Lower lobe of right lung (tissue), 2 donors: Measurements from ENCODE around the gene SIN3B. TPM values are rescaled to one million over a fixed set of nuclear protein-coding genes. Genes with fewer than 3 reads are reported as not detected.

Experiments used
- ATAC-seq, 2 donors: fragments of 200-7000 bp; cut with Tn5 transposase; one replicate each; pipeline ENCODE4 v1.9.1; 2020 to 2022; ENCODE audit warnings: mild to moderate bottlenecking in 2 of 2, moderate library complexity in 2 of 2
- DNase-seq: peaks from one replicate; pipeline ENCODE4 v3.0.0-alpha.2; 2020
- H3K27ac ChIP-seq: fragments of 200-600 bp; one replicate; pipeline ENCODE4 v1.8.0; 2022
- H3K27me3 ChIP-seq: fragments of 200-600 bp; one replicate; pipeline ENCODE4 v1.8.0; 2022; ENCODE audit warnings: low read depth
- H3K36me3 ChIP-seq: fragments of 200-600 bp; one replicate; pipeline ENCODE4 v1.8.0; 2022; ENCODE audit warnings: mild to moderate bottlenecking
- H3K4me1 ChIP-seq: fragments of 200-600 bp; one replicate; pipeline ENCODE4 v1.8.0; 2022
- H3K4me3 ChIP-seq: fragments of 200-600 bp; one replicate; pipeline ENCODE4 v1.8.0; 2022; ENCODE audit warnings: mild to moderate bottlenecking
- H3K9me3 ChIP-seq: fragments of 200-600 bp; one replicate; pipeline ENCODE4 v1.8.0; 2022
- CTCF ChIP-seq: fragments of 200-600 bp; IDR thresholded peaks from one replicate; pipeline ENCODE4 v1.8.0; 2022; ENCODE audit warnings: antibody characterized with exemption, mild to moderate bottlenecking
- intact Hi-C: fragments of 100-400 bp; cut with DNase I; formaldehyde crosslinking; loops from one replicate; pipeline ENCODE4 v1.11.0; 2022
- total RNA-seq: library from RNA; stranded (reverse); fragmentation: NEBNext Ultra II Directional; extraction: Animal tissue kit (Norgen Biotek cat#: 25700); gene quantifications from one replicate; pipeline ENCODE4 v1.2.1, GENCODE V29; 2021
- donor health status: DM: no; HTN: yes; CAD: no; lungs with severe emphysema.

The SIN3B gene
- total RNA-seq, 1 donor from 2014 or later, result 56.6 TPM

DNA sequence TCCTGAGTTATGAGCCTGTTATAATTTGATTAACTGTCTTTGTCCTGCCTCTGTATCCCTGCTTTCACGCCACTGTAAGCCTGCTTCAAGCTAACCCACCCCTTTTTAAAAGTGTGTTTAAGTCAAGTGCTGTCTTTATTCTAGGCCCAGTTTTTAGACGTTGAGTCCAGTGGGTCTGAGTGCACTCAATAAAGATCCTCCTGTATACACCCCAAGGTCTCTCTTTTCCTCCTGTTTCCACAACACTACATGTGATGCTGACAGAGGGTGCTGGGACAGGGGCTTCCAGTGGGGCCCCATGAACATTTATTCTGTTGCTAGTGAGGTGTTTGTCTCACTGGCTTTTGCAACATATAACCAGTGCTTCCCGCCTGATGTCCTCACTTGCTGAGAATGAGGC, 52.9 kb downstream of the SIN3B start:
- H3K27ac ChIP-seq, result no peak overlapping the region
- ATAC-seq, result no peak
- intact Hi-C loops, result no loop called here

DNA sequence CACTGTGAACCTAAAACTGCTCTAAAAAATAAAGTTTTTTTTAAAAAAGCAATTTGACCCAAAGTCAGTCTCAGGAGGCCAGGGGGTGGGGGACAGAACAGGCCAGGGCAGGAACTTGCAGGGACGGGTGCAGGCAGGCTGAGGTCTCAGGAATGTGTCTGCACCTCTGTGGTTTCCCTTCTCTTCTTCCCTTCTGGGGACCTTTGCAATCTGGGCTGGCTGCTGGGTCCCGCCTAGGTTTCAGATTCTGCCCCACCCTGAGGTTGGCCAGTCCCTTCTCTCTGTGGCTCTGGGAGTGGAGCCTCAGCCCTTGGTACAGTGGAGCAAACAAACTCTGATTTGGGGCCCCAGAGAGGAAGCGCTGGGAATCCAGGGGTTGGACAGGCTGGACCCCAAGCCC, 54.3 kb downstream of the SIN3B start:
- no peak overlapping the region for H3K4me3 ChIP-seq
- H3K27ac ChIP-seq, result no peak overlapping the region
- intact Hi-C loops, result no loop called here
- H3K9me3 ChIP-seq, result peaks cover 25% of the 10 kb centered on the region
- no peak for TF ChIP-seq CTCF
- no peaks in the 10 kb centered on the region for H3K27me3 ChIP-seq
- H3K36me3 ChIP-seq, result peaks cover 15% of the 10 kb centered on the region
- ATAC-seq, result no peak
- no peak for DNase-seq
- H3K4me1 ChIP-seq, result peaks cover 30% of the 10 kb centered on the region

More for the DNA sequence above, 52.9 kb downstream of the SIN3B start:
- H3K9me3 ChIP-seq, result peaks cover 25% of the 10 kb centered on the region
- peaks cover 29% of the 10 kb centered on the region for H3K36me3 ChIP-seq
- peaks cover 23% of the 10 kb centered on the region for H3K4me1 ChIP-seq
- no peaks in the 10 kb centered on the region for H3K27me3 ChIP-seq
- DNase-seq, result no peak
- no peak for TF ChIP-seq CTCF
- no peak overlapping the region for H3K4me3 ChIP-seq

DNA sequence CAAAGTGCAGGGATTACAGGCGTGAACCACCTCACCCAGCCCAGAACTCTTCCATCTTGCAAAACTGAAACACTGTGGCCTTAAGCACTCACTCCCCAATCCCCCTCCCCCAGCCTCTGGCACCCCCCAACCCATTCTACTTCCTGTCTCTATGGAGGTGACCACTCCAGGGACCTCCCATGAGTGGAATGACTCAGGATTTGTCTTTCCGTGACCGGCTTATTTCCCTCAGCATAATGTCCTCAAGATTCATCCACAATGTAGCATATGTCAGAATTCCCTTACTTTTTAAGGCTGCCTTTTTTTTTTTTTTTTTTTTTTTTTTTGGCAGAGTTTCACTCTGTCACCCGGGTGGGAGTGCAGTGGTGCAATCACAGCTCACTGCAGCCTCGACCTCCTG, 56.0 kb downstream of the SIN3B start:
- peak overlapping the region; percentile 84 for H3K27ac ChIP-seq
- no peak for TF ChIP-seq CTCF
- no peak for DNase-seq
- no peaks in the 10 kb centered on the region for H3K36me3 ChIP-seq
- H3K4me1 ChIP-seq, result peaks cover 31% of the 10 kb centered on the region
- no peak for ATAC-seq
- no peak overlapping the region for H3K4me3 ChIP-seq
- H3K27me3 ChIP-seq, result no peaks in the 10 kb centered on the region
- peaks cover 25% of the 10 kb centered on the region for H3K9me3 ChIP-seq
- intact Hi-C loops, result no loop called here

- H3K27me3 ChIP-seq, result no peaks in the 10 kb centered on the region
- peaks cover 22% of the 10 kb centered on the region for H3K9me3 ChIP-seq
- intact Hi-C loops, result no loop called here
- H3K36me3 ChIP-seq, result no peaks in the 10 kb centered on the region
- ATAC-seq, result peak; percentile 90
- peak overlapping the region; percentile 84 for H3K27ac ChIP-seq
- DNase-seq, result peak; percentile 84
- no peak for TF ChIP-seq CTCF
- peaks cover 31% of the 10 kb centered on the region for H3K4me1 ChIP-seq
- H3K4me3 ChIP-seq, result peak overlapping the region; percentile 25
These were observed 57.2 kb downstream of the SIN3B start for GRCh38 chr19:16886305-16886880.

- Histone ChIP-seq H3K4me1 (peaks cover 31% of the 10 kb centered on the region), H3K27ac (peak overlapping the region; percentile 84), H3K36me3 (no peaks in the 10 kb centered on the region), H3K4me3 (no peak overlapping the region), H3K9me3 (peaks cover 10% of the 10 kb centered on the region), H3K27me3 (no peaks in the 10 kb centered on the region)
- ATAC-seq (no peak), DNase-seq (no peak)
- no peak for TF ChIP-seq CTCF
- intact Hi-C loops, result no loop called here
These were observed 58.4 kb downstream of the SIN3B start for GRCh38 chr19:16887353-16888265.
